Panc1 (cell line): ENCODE measurements around the gene CDKN1C. TPM values are rescaled to one million over a fixed set of nuclear protein-coding genes. Genes with fewer than 3 reads are reported as not detected.

Source experiments
- ATAC-seq: fragments of 200-7000 bp; cut with Tn5 transposase; 2 replicates; pipeline ENCODE4 v1.9.1; 2020; ENCODE audit warnings: mild to moderate bottlenecking, moderate library complexity
- BruUV-seq: library from RNA; stranded (reverse); fragments of 400-500 nt; replicated peaks from 2 replicates; lab custom pipeline; 2021; lab: Mats Ljungman, UMichigan
- CTCF ChIA-PET: fragments of 300-600 bp; sonication (Branson Sonifier 250); formaldehyde crosslinking; loops from one replicate; lab custom pipeline; 2022; ENCODE audit warnings: antibody characterized with exemption; lab: Charles Lee
- POLR2A ChIA-PET: fragments of 300-600 bp; sonication (Branson Sonifier 250); formaldehyde crosslinking; loops from one replicate; lab custom pipeline; 2022; ENCODE audit warnings: antibody characterized with exemption; lab: Charles Lee
- DNase-seq: peaks from one replicate; pipeline ENCODE4 v3.0.0-alpha.2; 2010; ENCODE audit warnings: low read depth, low spot score
- H3K27ac ChIP-seq: 2 replicates; pipeline ENCODE4 v1.5.1; 2011; ENCODE audit warnings: mild to moderate bottlenecking, low read length, inconsistent platforms
- H3K27me3 ChIP-seq: fragments of 200-500 bp; sonication (Bioruptor generic); 2 replicates; pipeline ENCODE4 v1.6.0; 2014; ENCODE audit warnings: low read length, inconsistent platforms; ENCODE audit not compliant: control insufficient read depth, insufficient read depth
- H3K36me3 ChIP-seq: fragments of 200-500 bp; sonication (Bioruptor generic); 2 replicates; pipeline ENCODE4 v1.5.1; 2014; ENCODE audit warnings: inconsistent platforms, mild to moderate bottlenecking, low read length, moderate library complexity; ENCODE audit not compliant: control insufficient read depth, insufficient read depth
- H3K4me1 ChIP-seq: 2 replicates; pipeline ENCODE4 v1.5.1; 2011; ENCODE audit warnings: inconsistent platforms, mild to moderate bottlenecking, low read length, moderate library complexity; ENCODE audit not compliant: control insufficient read depth, insufficient read depth
- H3K4me3 ChIP-seq, 2 experiments: 2 replicates each; pipeline ENCODE4 v1.5.1; 2011 to 2012; ENCODE audit warnings: low read depth in 2 of 2, low read length in 2 of 2, mild to moderate bottlenecking in 2 of 2, inconsistent platforms in 1 of 2, moderate library complexity in 1 of 2
- H3K9me3 ChIP-seq: fragments of 200-500 bp; sonication (Bioruptor generic); 2 replicates; pipeline ENCODE4 v1.5.1; 2014; ENCODE audit warnings: low read depth, mild to moderate bottlenecking, inconsistent platforms, low read length, moderate library complexity; ENCODE audit not compliant: control insufficient read depth, insufficient read depth
- CTCF ChIP-seq: fragments of 450-650 bp; IDR thresholded peaks from 2 replicates; pipeline ENCODE4 v1.5.1; 2017; ENCODE audit warnings: mild to moderate bottlenecking
- POLR2AphosphoS5 ChIP-seq: IDR thresholded peaks from 2 replicates; pipeline ENCODE4 v1.6.1; 2012; ENCODE audit warnings: mild to moderate bottlenecking, low read depth, low read length, moderate library complexity
- REST ChIP-seq, 2 experiments: IDR thresholded peaks; 2 replicates each; pipeline ENCODE4 v1.6.1; 2011 to 2012; ENCODE audit warnings: low read depth in 2 of 2, control low read depth in 1 of 2, low read length in 1 of 2, mild to moderate bottlenecking in 1 of 2, moderate library complexity in 1 of 2; ENCODE audit not compliant: insufficient read depth in 1 of 2
- SIN3A ChIP-seq: IDR thresholded peaks from 2 replicates; pipeline ENCODE4 v1.6.1; 2012; ENCODE audit warnings: low read depth, mild to moderate bottlenecking, low read length, moderate library complexity, borderline replicate concordance; ENCODE audit not compliant: insufficient read depth
- TCF7L2 ChIP-seq: IDR thresholded peaks from 2 replicates; pipeline ENCODE4 v1.6.1; 2011; ENCODE audit warnings: mild to moderate bottlenecking, low read depth, low read length, inconsistent platforms
- in situ Hi-C: cut with HindIII; loops from 2 replicates; pipeline ENCODE4 v1.10.0; 2016; ENCODE audit warnings: low sequenced_read_pairs, low pct_unique_long_range_greater_than_20kb
- intact Hi-C: fragments of 100-400 bp; cut with micrococcal nuclease; formaldehyde crosslinking; loops from one replicate; pipeline ENCODE4 v1.10.0; 2022; ENCODE audit not compliant: unreplicated experiment
- total RNA-seq: library from RNA; stranded (reverse); gene quantifications from one replicate; pipeline ENCODE4 v1.2.1, GENCODE V29; 2021; ENCODE audit not compliant: unreplicated experiment

CDKN1C gene
- total RNA-seq, 1 experiment from 2014 or later: 4.6 TPM

- no peak overlapping the region for H3K27ac ChIP-seq
- no peaks in the 10 kb centered on the region for H3K27me3 ChIP-seq
- DNase-seq: no peak
- TF ChIP-seq POLR2AphosphoS5 (no peak), SIN3A (no peak)
- intact Hi-C loops (no loop called here), in situ Hi-C loops (no loop called here)
- BruUV-seq: no TSS peak
- ChIA-PET POLR2A (no interaction called here), CTCF (no interaction called here)
- no peak for ATAC-seq
- H3K4me1 ChIP-seq: peaks cover 5% of the 10 kb centered on the region
- H3K36me3 ChIP-seq: no peaks in the 10 kb centered on the region
- 0 out of 2 replicates have a peak, but pooled peaks cover under 1% of the 10 kb centered on the region for H3K9me3 ChIP-seq
- no peak overlapping the region for H3K4me3 ChIP-seq
These were observed 50.9 kb downstream of the CDKN1C start for GRCh38 chr11:2834503-2835273.

- no peak for ATAC-seq
- ChIA-PET POLR2A (no interaction called here), CTCF (no interaction called here)
- TF ChIP-seq TCF7L2: no peak
- no peak for TF ChIP-seq SIN3A
- no peak for TF ChIP-seq REST (IDR thresholded peaks at IDR 0.05; ENCODE audit: insufficient read depth in 1 of 2, low read depth in 2 of 2, low read length in 1 of 2)
- TF ChIP-seq CTCF: no peak
- no peak for TF ChIP-seq POLR2AphosphoS5
- Histone ChIP-seq H3K27ac (no peak overlapping the region), H3K36me3 (no peaks in the 10 kb centered on the region), H3K27me3 (no peaks in the 10 kb centered on the region), H3K4me1 (peaks cover 5% of the 10 kb centered on the region), H3K4me3 (no peak overlapping the region), H3K9me3 (peaks cover 8% of the 10 kb centered on the region; the same call in 1 of the 2 replicates)
- intact Hi-C loops: no loop called here
- BruUV-seq: no TSS peak
- DNase-seq: no peak
- in situ Hi-C loops: no loop called here
These were observed 51.7 kb downstream of the CDKN1C start for GRCh38 chr11:2833716-2834502.

Other genes with a start within 250 kb of the CDKN1C start
- 1.3 TPM for gene KCNQ1OT1, start 185.8 kb downstream of the CDKN1C start, total RNA-seq
- 195 TPM for gene PHLDA2, start 43.6 kb upstream of the CDKN1C start, total RNA-seq
- gene NAP1L4, start 106.6 kb upstream of the CDKN1C start, total RNA-seq: 274 TPM
- 120 TPM for gene CARS1, start 171.6 kb upstream of the CDKN1C start, total RNA-seq